Choroid plexus epithelial cell (primary cell): Measurements from ENCODE around the gene IRF2BPL.

Experiments used
- DNase-seq: peaks from one replicate; pipeline ENCODE4 v3.0.0-alpha.2; 2010; ENCODE audit warnings: low read depth
- H3K4me3 ChIP-seq: 2 replicates; pipeline ENCODE4 v1.5.1; 2011; ENCODE audit warnings: low read depth, mild to moderate bottlenecking, control low read depth, low read length, moderate library complexity
- TF ChIP-seq, protein P1 (sequence below): conservative IDR thresholded peaks from 2 replicates; pipeline ENCODE4 v1.5.1; 2011; ENCODE audit warnings: low read depth, mild to moderate bottlenecking, control low read depth, inconsistent platforms, low read length, moderate library complexity

IRF2BPL gene

DNA sequence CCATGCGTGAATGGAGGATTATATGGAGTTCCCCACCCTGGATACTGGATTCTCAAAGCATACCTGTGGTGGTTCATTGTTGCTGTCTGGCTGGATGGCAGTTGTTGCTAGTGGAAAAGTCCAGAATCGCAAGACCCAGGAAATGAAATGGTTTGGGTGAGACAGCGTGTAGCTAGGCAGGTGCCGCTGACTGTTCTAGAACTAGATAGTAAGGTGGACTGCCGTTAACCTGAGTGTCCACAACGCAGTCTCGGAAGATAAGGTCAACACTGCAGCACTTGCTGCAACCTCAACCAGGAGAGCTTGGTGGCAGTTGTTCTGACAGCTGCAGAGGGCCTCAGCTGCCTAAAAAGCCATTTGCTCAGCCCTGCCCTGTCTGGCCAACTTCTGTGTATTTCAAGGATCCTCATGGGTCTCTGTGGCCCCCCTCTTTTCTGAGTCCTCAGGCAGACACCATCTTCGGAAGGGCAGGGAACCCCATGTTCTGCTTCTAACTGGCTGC, 15.5 kb upstream of the IRF2BPL start:
- no peak for DNase-seq
- TF ChIP-seq, protein P1, sequence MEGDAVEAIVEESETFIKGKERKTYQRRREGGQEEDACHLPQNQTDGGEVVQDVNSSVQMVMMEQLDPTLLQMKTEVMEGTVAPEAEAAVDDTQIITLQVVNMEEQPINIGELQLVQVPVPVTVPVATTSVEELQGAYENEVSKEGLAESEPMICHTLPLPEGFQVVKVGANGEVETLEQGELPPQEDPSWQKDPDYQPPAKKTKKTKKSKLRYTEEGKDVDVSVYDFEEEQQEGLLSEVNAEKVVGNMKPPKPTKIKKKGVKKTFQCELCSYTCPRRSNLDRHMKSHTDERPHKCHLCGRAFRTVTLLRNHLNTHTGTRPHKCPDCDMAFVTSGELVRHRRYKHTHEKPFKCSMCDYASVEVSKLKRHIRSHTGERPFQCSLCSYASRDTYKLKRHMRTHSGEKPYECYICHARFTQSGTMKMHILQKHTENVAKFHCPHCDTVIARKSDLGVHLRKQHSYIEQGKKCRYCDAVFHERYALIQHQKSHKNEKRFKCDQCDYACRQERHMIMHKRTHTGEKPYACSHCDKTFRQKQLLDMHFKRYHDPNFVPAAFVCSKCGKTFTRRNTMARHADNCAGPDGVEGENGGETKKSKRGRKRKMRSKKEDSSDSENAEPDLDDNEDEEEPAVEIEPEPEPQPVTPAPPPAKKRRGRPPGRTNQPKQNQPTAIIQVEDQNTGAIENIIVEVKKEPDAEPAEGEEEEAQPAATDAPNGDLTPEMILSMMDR: no peak
- H3K4me3 ChIP-seq: no peak overlapping the region

DNA sequence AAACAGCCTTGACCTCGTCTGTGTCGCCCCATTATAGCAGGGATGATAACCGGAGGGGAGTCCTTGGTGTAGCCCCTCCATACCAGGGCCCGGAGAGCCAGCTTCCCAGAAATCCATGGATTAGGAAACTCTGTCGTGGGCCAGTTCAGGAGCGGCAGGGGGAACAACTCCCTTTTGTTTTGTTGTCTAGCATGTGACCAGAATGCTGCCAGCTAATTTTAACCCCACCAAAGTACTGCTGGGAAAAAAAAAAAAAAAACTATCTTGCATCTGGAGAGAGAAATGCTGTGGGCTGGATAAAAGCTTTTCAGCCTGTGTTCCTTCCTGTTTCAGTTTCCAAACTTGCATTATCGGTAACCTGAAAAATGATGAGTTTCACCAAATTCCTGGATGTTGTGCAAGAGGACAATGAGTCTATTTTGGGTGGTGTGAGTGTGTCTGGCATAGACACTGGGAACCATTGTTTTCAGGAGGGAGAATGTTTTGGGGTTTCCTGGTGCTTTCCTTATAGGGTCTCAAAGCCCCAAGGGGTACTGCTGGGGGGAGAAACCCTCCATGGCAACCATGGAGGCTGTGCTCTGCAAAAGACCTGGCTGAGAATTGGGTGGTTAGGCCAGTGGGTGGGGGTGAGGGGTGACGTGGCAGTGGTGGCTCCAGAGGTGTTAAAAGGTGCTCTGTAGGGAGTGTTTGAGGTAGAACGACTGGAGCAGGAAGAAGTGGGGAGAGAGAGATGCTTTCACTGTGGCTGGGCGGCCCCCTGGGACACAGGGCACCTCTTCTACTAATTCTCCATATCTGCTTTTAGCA, 14.9 kb upstream of the IRF2BPL start:
- no peak overlapping the region for H3K4me3 ChIP-seq
- peak; percentile 91 for DNase-seq
- TF ChIP-seq, protein P1: no peak

DNA sequence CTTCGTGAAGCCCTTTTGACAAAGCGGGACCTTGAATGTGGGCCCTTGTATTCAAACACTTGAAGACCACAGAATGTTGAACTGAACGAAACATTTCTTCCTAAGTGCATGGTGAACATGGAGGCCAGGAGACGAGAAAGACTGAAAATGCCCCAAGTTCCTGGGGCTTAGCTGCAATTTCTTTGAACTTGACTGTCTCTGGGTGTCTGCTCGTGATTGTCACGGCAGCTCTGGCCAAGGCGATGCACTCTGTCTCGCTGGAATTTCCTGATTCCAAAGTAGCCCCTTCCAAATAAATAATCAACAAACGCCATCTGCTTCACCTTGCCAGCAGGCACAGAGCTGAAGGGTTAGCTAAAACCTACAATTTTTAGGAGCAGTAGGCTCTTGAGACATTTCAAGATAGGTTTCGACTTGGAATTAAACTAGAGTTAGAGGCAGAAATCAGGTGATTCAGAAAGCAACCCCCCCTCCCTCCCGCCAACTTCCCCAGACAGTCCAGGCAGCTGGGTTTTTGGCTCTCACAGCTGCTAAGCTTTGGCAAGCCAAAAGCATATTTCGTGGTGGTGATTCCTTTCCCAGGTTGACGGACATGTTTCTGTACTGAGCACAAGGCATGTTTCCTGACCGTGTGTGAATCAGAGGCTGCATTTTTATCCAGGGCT, 13.5 kb upstream of the IRF2BPL start:
- no peak overlapping the region for H3K4me3 ChIP-seq
- TF ChIP-seq, protein P1: no peak
- peak; percentile 98 for DNase-seq

DNA sequence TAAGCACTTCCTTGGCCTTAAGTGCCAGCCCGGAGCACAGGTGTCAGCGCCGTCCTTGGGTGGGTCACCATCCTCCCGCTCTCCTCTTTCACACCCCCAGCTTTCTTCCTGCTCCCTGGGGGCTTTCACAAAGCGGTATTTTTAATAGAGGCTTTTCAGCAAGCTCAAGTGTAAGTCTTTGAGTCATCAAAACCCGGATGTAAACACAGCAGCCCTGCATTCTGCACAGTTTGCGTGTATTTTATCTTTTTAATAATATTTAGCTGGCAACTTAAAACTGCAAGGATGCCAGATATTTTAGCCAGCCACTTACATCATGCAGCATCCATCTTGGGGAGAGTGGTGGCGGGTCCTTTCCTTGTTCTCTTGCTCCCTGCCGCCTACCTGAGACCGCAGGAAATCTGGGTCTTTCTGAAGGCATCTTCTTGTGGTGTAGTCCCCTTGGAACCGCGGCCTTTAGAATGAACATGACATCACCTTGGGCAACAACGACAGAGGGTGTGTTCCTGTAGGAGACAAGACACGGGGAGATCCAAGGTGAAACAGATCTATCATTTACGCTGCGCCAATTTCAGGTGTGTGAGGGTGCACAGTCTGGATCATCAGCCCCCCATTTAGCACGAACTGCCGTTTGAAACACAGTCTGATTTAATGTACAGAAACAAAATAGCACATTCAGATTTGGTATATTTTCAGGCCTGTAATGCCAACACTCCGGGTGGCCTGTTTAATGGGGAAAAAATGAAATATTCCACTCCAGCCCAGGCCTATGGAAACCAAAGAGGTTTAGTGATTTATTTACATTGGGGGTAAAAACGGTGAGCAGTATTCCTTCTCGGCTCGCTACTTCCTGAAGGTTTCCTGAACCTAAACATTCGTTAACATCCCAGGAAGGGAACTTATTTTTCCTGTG, 12.5 kb upstream of the IRF2BPL start:
- TF ChIP-seq, protein P1: no peak
- H3K4me3 ChIP-seq: peak overlapping the region; percentile 32
- DNase-seq: peak; percentile 92

DNA sequence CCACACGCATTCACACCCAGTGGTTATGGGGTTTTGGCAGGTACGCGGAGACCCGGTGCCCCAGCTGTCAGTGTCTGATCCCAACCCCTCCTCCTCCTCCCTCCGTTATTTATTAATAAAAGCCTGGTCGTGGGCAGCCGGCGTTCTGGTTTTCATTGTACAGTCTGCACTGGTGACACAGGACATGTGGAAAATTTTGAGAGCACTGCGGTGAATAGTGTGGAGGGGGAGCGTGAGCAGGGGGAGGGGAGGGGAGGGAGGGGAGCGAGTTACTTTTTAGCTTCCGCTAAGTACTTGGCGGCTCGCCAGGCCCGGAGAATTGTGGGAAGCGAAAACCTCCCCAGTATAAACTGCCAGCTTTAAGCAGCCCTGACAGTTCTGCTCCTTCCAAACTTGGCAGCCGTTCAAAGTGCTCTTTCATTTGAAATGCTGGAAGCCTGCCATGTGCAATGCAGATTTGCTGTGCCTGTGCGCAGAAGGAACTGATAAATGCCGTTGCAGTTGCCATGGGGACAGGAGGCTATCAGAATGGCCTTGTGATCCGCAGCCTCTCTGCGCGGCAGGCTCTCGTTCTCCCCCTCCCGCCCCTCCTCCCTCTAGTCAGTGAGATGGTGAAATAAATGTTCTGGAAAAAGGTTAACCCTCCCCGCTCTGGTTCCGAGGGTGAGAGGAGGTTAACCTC, 11.7 kb upstream of the IRF2BPL start:
- H3K4me3 ChIP-seq: peak overlapping the region; percentile 32
- peak; percentile 99 for DNase-seq
- TF ChIP-seq, protein P1: no peak
